Measurements from ENCODE around the gene RAC2.

DNA sequence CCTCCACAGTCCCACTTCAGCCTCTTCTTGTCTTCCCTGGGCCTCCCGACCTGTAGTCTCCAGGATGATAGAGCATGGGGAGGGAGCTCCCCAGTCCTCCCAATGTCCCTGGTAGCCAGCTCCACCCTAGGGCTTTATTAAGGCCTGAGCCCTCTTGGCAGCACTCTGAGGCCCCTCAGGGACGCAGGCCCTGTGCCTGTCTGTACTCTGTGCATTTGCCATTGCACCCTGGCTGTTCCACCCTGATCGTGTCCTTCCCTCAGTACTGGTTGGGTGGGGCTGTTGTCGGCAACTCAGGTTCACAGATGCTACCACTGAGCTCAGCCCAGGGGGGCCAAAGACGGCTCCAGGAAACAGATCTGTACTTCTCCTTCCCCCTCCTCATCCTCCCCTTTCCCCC lies 39.0 kb downstream of the RAC2 start:
- TF ChIP-seq, protein P1, sequence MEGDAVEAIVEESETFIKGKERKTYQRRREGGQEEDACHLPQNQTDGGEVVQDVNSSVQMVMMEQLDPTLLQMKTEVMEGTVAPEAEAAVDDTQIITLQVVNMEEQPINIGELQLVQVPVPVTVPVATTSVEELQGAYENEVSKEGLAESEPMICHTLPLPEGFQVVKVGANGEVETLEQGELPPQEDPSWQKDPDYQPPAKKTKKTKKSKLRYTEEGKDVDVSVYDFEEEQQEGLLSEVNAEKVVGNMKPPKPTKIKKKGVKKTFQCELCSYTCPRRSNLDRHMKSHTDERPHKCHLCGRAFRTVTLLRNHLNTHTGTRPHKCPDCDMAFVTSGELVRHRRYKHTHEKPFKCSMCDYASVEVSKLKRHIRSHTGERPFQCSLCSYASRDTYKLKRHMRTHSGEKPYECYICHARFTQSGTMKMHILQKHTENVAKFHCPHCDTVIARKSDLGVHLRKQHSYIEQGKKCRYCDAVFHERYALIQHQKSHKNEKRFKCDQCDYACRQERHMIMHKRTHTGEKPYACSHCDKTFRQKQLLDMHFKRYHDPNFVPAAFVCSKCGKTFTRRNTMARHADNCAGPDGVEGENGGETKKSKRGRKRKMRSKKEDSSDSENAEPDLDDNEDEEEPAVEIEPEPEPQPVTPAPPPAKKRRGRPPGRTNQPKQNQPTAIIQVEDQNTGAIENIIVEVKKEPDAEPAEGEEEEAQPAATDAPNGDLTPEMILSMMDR (IDR thresholded peaks at IDR 0.05): no peak
- TF ChIP-seq POLR2A (IDR thresholded peaks at IDR 0.05): no peak
- TF ChIP-seq POLR2AphosphoS5 (IDR thresholded peaks at IDR 0.05): no peak
